GM12878 (cell line): ENCODE results near the gene MDC1. TPM values are rescaled to one million over a fixed set of nuclear protein-coding genes. Genes with fewer than 3 reads are reported as not detected.

Source experiments
- ATAC-seq: fragments of 200-7000 bp; cut with Tn5 transposase; 3 replicates; pipeline ENCODE4 v1.9.1; 2020; ENCODE audit warnings: mild to moderate bottlenecking, moderate library complexity
- BruUV-seq: library from RNA; stranded (reverse); fragments of 400-500 nt; replicated peaks from 2 replicates; lab custom pipeline; 2021; lab: Mats Ljungman, UMichigan
- CTCF ChIA-PET: fragments of 300-600 bp; sonication (Branson Sonifier 250); formaldehyde crosslinking; extraction: SDS; loops from one replicate; lab custom pipeline; 2021; ENCODE audit warnings: inconsistent platforms; lab: Yijun Ruan, JAX
- POLR2A ChIA-PET: fragments of 350-600 bp; formaldehyde crosslinking; extraction: SDS; loops from one replicate; lab custom pipeline; 2021; ENCODE audit warnings: inconsistent platforms; lab: Charles Lee
- RAD21 ChIA-PET: fragments of 300-600 bp; sonication (Branson Sonifier 250); formaldehyde crosslinking; loops from one replicate; lab custom pipeline; 2023; ENCODE audit warnings: antibody characterized with exemption; ENCODE audit not compliant: unreplicated experiment; lab: Charles Lee
- SMC1A ChIA-PET: fragments of 300-600 bp; sonication (Branson Sonifier 250); formaldehyde crosslinking; loops from one replicate; lab custom pipeline; 2023; ENCODE audit not compliant: unreplicated experiment, uncharacterized antibody; lab: Charles Lee
- DNase-seq: peaks from one replicate; pipeline ENCODE4 v3.0.0-alpha.2; 2011; ENCODE audit warnings: low read depth, low spot score
- FAIRE-seq: peaks from 3 replicates; lab custom pipeline; 2011; peaks lifted over from hg19 to GRCh38; lab: Jason Lieb, UNC
- H2AFZ ChIP-seq: 2 replicates; pipeline ENCODE4 v1.6.0; 2011; ENCODE audit warnings: low read depth, low read length, control low read depth; ENCODE audit not compliant: control insufficient read depth
- H3K27ac ChIP-seq: 2 replicates; pipeline ENCODE4 v1.5.1; 2011; ENCODE audit warnings: control low read depth; ENCODE audit not compliant: control insufficient read depth, insufficient read depth
- H3K27me3 ChIP-seq, 2 experiments: replicated peaks in 1 of 2; 2 replicates each; pipeline versions ENCODE4 v1.6.0 to v1.6.1; 2011; ENCODE audit warnings: low read length in 1 of 2; ENCODE audit not compliant: control insufficient read depth in 2 of 2, insufficient read depth in 2 of 2
- H3K36me3 ChIP-seq, 2 experiments: 2 replicates each; pipeline ENCODE4 v1.5.1; 2011; ENCODE audit warnings: low read length in 1 of 2; ENCODE audit not compliant: control insufficient read depth in 2 of 2, insufficient read depth in 2 of 2
- H3K4me1 ChIP-seq: 2 replicates; pipeline ENCODE4 v1.6.1; 2011; ENCODE audit warnings: mild to moderate bottlenecking, low read length, moderate library complexity, mixed read lengths; ENCODE audit not compliant: control insufficient read depth, insufficient read depth
- H3K4me2 ChIP-seq: 2 replicates; pipeline ENCODE4 v1.6.0; 2011; ENCODE audit warnings: control low read depth; ENCODE audit not compliant: control insufficient read depth, insufficient read depth
- H3K4me3 ChIP-seq: fragments of 200-600 bp; sonication (generic); 2 replicates; pipeline ENCODE4 v1.5.1; 2016
- H3K79me2 ChIP-seq: 2 replicates; pipeline ENCODE4 v1.6.0; 2011; ENCODE audit warnings: low read length; ENCODE audit not compliant: control insufficient read depth, insufficient read depth
- H3K9ac ChIP-seq: 2 replicates; pipeline ENCODE4 v1.8.0; 2011; ENCODE audit warnings: low read length, control low read depth, mixed read lengths; ENCODE audit not compliant: control insufficient read depth, insufficient read depth
- H3K9me3 ChIP-seq: replicated peaks from 3 replicates; pipeline ENCODE4 v1.5.1; 2011; ENCODE audit warnings: mild to moderate bottlenecking, low read length; ENCODE audit not compliant: control insufficient read depth, insufficient read depth
- H4K20me1 ChIP-seq: 2 replicates; pipeline ENCODE4 v1.6.0; 2011; ENCODE audit not compliant: control insufficient read depth, insufficient read depth
- CREB1 ChIP-seq: IDR thresholded peaks from 2 replicates; pipeline ENCODE4 v1.6.1; 2012; ENCODE audit warnings: low read depth, mild to moderate bottlenecking, inconsistent platforms
- FOS ChIP-seq: IDR thresholded peaks from 3 replicates; pipeline ENCODE4 v1.6.1; 2011; ENCODE audit warnings: borderline replicate concordance; ENCODE audit not compliant: insufficient read length; ENCODE audit errors: extremely low read depth
- HCFC1 ChIP-seq: fragments of 150-350 bp; IDR thresholded peaks from 2 replicates; pipeline ENCODE4 v1.6.1; 2014; ENCODE audit warnings: low read length
- HDAC2 ChIP-seq: fragments of 200-600 bp; sonication (generic); IDR thresholded peaks from 2 replicates; pipeline ENCODE4 v1.6.1; 2017
- IKZF1 ChIP-seq: fragments of 450-650 bp; conservative IDR thresholded peaks from 2 replicates; pipeline ENCODE4 v1.6.1; 2017; ENCODE audit warnings: antibody characterized with exemption, mild to moderate bottlenecking
- IRF4 ChIP-seq: IDR thresholded peaks from 2 replicates; pipeline ENCODE4 v1.6.1; 2011; ENCODE audit warnings: low read depth, low read length
- NRF1 ChIP-seq: conservative IDR thresholded peaks from 2 replicates; pipeline ENCODE4 v1.6.1; 2011; ENCODE audit warnings: mild to moderate bottlenecking, low read depth, low read length, improper control_type of control experiment
- POLR2AphosphoS2 ChIP-seq: IDR thresholded peaks from 2 replicates; pipeline ENCODE4 v1.6.1; 2011; ENCODE audit warnings: low read depth, mild to moderate bottlenecking, low read length, improper control_type of control experiment, moderate library complexity
- SMAD1 ChIP-seq: fragments of 450-650 bp; IDR thresholded peaks from 2 replicates; pipeline ENCODE4 v1.6.1; 2018; ENCODE audit warnings: mild to moderate bottlenecking, low read depth; ENCODE audit not compliant: partially characterized antibody
- TCF3 ChIP-seq: IDR thresholded peaks from 2 replicates; pipeline ENCODE4 v1.6.1; 2012; ENCODE audit warnings: low read depth, mild to moderate bottlenecking, low read length, borderline replicate concordance; ENCODE audit not compliant: insufficient read depth
- YY1 ChIP-seq: IDR thresholded peaks from 2 replicates; pipeline ENCODE4 v1.6.1; 2011; ENCODE audit warnings: low read depth, mild to moderate bottlenecking, low read length
- ZNF622 ChIP-seq: fragments of 450-650 bp; IDR thresholded peaks from 2 replicates; pipeline ENCODE4 v1.6.1; 2017; ENCODE audit warnings: mild to moderate bottlenecking, inconsistent platforms
- WGBS: methylation state at CpG from one replicate; pipeline ENCODE4 v1.1.6; 2016; ENCODE audit warnings: low lambda C conversion rate; ENCODE audit not compliant: insufficient replicate concordance, insufficient coverage; ENCODE audit errors: missing lambda C conversion rate; 5-methylcytosine and 5-hydroxymethylcytosine counted together
- in situ Hi-C: fragments of 300-500 bp; cut with MboI; formaldehyde crosslinking; loops from 9 replicates; pipeline ENCODE4 v1.14.3; 2018; ENCODE audit warnings: mixed read lengths
- intact Hi-C: fragments of 100-400 bp; cut with micrococcal nuclease; formaldehyde crosslinking; loops from one replicate; pipeline ENCODE4 v1.14.2; 2022; ENCODE audit not compliant: unreplicated experiment
- polyA plus RNA-seq, 11 experiments: library from polyadenylated mRNA; depleted of rRNA in 4 of 11; unstranded in 6 of 11; stranded (reverse) in 5 of 11; fragments of >200 nt; fragmentation: Nextera tagmentation in 4 of 11; fragmentation: Illumina TruSeq in 1 of 11; extraction: Ambion mirVana in 4 of 11; extraction: Trizol in 1 of 11; gene quantifications; 1 replicate in 1 of 11; 2 replicates in 10 of 11; pipeline versions ENCODE4 v1.2.1 to v1.2.3, GENCODE V29; 2011 to 2016; ENCODE audit warnings: inconsistent platforms in 2 of 11, missing spikeins in 2 of 11, low read depth in 1 of 11
- total RNA-seq, 4 experiments: library from RNA; depleted of rRNA in 3 of 4; stranded (reverse); fragments of >200 nt in 3 of 4; fragmentation: Illumina TruSeq in 1 of 4; extraction: Trizol in 1 of 4; gene quantifications; 2 replicates each; pipeline versions ENCODE4 v1.2.1 to v1.2.3, GENCODE V29; 2013 to 2021
- TF ChIP-seq, protein P1 (sequence below): fragments of 450-650 bp; IDR thresholded peaks from 2 replicates; pipeline ENCODE4 v1.6.1; 2017; ENCODE audit warnings: mild to moderate bottlenecking, moderate library complexity
- TF ChIP-seq, protein P2 (sequence below): fragments of 450-650 bp; IDR thresholded peaks from 2 replicates; pipeline ENCODE4 v1.6.1; 2016; ENCODE audit warnings: mild to moderate bottlenecking
- TF ChIP-seq, protein P3 (sequence below): fragments of 150-350 bp; IDR thresholded peaks from 2 replicates; pipeline ENCODE4 v1.6.1; 2014; ENCODE audit warnings: mild to moderate bottlenecking, low read depth, low read length

The MDC1 gene
- total and polyA plus RNA-seq, 10 of the 15 experiments (the other 5 are each of a cell fraction or from before 2014, with no cell fraction given), result 5.1 to 62.5 (median 22.4) TPM

DNA sequence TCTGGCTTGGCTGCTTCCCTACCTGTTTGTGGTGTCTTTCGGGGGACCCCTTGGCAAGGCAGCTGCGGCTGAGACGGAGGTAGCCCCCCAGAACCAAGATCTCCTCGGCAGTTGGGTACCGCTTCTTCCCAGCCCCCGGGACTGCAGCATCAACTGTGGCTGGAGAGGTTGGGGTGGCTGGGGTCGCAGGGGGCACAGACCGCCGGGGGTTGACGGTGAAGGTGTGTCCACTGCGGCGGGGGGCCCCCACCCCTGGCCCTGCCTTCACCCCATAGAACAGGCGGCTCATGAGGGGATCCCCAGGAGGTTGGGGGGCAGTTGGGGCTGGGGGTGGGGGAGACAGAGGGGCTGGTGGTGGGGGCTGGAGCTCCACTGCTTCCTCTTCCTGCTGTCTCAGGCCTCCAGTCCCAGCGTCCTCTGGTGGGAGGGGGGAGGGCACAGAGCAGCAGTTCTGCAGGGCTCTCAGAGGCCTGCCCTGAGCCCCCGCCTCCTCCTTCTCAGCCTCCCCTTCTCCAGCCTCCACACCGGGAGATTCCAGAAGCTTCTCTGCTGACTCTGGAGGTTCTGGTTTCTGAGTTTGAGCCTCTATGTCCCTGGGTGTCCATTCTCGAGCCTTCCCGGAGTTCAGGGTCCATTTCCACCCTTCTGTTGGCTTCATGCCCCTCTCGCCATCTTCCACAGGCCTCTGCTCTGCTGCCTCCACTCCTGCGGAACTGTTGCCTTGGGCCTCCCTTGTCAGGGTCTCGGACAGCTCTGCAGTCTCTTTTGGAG, 32.5 kb downstream of the MDC1 start:
- H3K36me3 ChIP-seq, result peaks cover 0 to 9% of the 10 kb centered on the region in 2 experiments; a peak in 3 of 4 replicates
- RAD21 ChIA-PET, result interaction anchor here (0.8 to 14.2 kb wide), 5 partner anchors 36 to 155 kb away, joined by 3 to 232 read pairs (median 3); partner anchors contain the start of genes MDC1 and TUBB
- TF ChIP-seq FOS, result no peak
- TF ChIP-seq YY1, result 0 out of 2 replicates have a peak, but pooled peaks have one; percentile 7
- no peak for TF ChIP-seq POLR2AphosphoS2
- TF ChIP-seq IRF4, result 0 out of 2 replicates have a peak, but pooled peaks have one; percentile 7
- TF ChIP-seq, protein P1, sequence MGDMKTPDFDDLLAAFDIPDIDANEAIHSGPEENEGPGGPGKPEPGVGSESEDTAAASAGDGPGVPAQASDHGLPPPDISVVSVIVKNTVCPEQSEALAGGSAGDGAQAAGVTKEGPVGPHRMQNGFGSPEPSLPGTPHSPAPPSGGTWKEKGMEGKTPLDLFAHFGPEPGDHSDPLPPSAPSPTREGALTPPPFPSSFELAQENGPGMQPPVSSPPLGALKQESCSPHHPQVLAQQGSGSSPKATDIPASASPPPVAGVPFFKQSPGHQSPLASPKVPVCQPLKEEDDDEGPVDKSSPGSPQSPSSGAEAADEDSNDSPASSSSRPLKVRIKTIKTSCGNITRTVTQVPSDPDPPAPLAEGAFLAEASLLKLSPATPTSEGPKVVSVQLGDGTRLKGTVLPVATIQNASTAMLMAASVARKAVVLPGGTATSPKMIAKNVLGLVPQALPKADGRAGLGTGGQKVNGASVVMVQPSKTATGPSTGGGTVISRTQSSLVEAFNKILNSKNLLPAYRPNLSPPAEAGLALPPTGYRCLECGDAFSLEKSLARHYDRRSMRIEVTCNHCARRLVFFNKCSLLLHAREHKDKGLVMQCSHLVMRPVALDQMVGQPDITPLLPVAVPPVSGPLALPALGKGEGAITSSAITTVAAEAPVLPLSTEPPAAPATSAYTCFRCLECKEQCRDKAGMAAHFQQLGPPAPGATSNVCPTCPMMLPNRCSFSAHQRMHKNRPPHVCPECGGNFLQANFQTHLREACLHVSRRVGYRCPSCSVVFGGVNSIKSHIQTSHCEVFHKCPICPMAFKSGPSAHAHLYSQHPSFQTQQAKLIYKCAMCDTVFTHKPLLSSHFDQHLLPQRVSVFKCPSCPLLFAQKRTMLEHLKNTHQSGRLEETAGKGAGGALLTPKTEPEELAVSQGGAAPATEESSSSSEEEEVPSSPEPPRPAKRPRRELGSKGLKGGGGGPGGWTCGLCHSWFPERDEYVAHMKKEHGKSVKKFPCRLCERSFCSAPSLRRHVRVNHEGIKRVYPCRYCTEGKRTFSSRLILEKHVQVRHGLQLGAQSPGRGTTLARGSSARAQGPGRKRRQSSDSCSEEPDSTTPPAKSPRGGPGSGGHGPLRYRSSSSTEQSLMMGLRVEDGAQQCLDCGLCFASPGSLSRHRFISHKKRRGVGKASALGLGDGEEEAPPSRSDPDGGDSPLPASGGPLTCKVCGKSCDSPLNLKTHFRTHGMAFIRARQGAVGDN, result peak; percentile 35; the same call in 1 of the 2 replicates
- no peak for TF ChIP-seq HDAC2
- no peak for TF ChIP-seq TCF3
- TF ChIP-seq, protein P2, sequence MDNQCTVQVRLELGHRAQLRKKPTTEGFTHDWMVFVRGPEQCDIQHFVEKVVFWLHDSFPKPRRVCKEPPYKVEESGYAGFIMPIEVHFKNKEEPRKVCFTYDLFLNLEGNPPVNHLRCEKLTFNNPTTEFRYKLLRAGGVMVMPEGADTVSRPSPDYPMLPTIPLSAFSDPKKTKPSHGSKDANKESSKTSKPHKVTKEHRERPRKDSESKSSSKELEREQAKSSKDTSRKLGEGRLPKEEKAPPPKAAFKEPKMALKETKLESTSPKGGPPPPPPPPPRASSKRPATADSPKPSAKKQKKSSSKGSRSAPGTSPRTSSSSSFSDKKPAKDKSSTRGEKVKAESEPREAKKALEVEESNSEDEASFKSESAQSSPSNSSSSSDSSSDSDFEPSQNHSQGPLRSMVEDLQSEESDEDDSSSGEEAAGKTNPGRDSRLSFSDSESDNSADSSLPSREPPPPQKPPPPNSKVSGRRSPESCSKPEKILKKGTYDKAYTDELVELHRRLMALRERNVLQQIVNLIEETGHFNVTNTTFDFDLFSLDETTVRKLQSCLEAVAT, result no peak
- no peak for TF ChIP-seq HCFC1
- TF ChIP-seq, protein P3, sequence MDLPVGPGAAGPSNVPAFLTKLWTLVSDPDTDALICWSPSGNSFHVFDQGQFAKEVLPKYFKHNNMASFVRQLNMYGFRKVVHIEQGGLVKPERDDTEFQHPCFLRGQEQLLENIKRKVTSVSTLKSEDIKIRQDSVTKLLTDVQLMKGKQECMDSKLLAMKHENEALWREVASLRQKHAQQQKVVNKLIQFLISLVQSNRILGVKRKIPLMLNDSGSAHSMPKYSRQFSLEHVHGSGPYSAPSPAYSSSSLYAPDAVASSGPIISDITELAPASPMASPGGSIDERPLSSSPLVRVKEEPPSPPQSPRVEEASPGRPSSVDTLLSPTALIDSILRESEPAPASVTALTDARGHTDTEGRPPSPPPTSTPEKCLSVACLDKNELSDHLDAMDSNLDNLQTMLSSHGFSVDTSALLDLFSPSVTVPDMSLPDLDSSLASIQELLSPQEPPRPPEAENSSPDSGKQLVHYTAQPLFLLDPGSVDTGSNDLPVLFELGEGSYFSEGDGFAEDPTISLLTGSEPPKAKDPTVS, result peak; percentile 91
- TF ChIP-seq SMAD1, result no peak
- TF ChIP-seq CREB1, result no peak
- TF ChIP-seq ZNF622, result no peak
- 0 out of 2 replicates have a peak, but pooled peaks have one; percentile 21 for TF ChIP-seq IKZF1
- TF ChIP-seq NRF1, result no peak

More for the DNA sequence above, 32.5 kb downstream of the MDC1 start:
- no peaks in the 10 kb centered on the region for H3K9me3 ChIP-seq
- ATAC-seq (no peak), DNase-seq (no peak), FAIRE-seq (no peak)
- in situ Hi-C loops (loop anchor here (5.0 kb wide), 2 partner anchors 33 to 138 kb away; partner anchors contain the start of gene MDC1), intact Hi-C loops (loop anchor here (5.0 kb wide), 2 partner anchors 143 to 193 kb away; no protein-coding TSS in a partner anchor)
- BruUV-seq, result no TSS peak
- peak overlapping the region; percentile 96 for H3K27ac ChIP-seq
- H4K20me1 ChIP-seq, result peaks cover 5% of the 10 kb centered on the region; the same call in 1 of the 2 replicates
- H3K9ac ChIP-seq, result peak overlapping the region; percentile 94
- H3K27me3 ChIP-seq, result no peaks in the 10 kb centered on the region
- H3K4me1 ChIP-seq, result peaks cover 18% of the 10 kb centered on the region
- ChIA-PET SMC1A (interaction anchor here (1.0 to 11.3 kb wide), 4 partner anchors 40 to 70 kb away, joined by 3 to 265 read pairs (median 4); partner anchors contain the start of genes MDC1 and TUBB), POLR2A (interaction anchor here (0.6 to 9.5 kb wide), 7 partner anchors 35 to 230 kb away, joined by 3 to 200 read pairs (median 4); partner anchors contain the start of genes MDC1, TUBB and VARS2), CTCF (interaction anchor here (0.9 to 9.5 kb wide), 6 partner anchors 9 to 136 kb away, joined by 3 to 487 read pairs (median 4); partner anchors contain the start of genes DHX16, MDC1 and TUBB)
- H2AFZ ChIP-seq, result no peak overlapping the region
- peaks cover 100% of the 10 kb centered on the region for H3K79me2 ChIP-seq
- under 1% methylated on average over 21 of the region's 21 CpGs for WGBS
- peak overlapping the region; percentile 89 for H3K4me2 ChIP-seq
- peak overlapping the region; percentile 100 for H3K4me3 ChIP-seq
